Kidney (tissue), 14 donors: ENCODE data around the gene SVBP. TPM values are rescaled to one million over a fixed set of nuclear protein-coding genes. Genes with fewer than 3 reads are reported as not detected.

Experiments used
- DNase-seq, 5 donors: peaks; one replicate each; pipeline ENCODE4 v3.0.0-alpha.2; 2013 to 2020
- FAIRE-seq: peaks from 2 replicates; lab custom pipeline; 2012; peaks lifted over from hg19 to GRCh38; lab: Jason Lieb, UNC
- H3K27ac ChIP-seq, 2 donors: one replicate each; pipeline ENCODE4 v1.7.0; 2013; ENCODE audit warnings: low read depth in 2 of 2, low read length in 2 of 2, inconsistent platforms in 1 of 2
- H3K27me3 ChIP-seq: one replicate; pipeline ENCODE4 v1.7.1; 2013; ENCODE audit warnings: low read length, inconsistent platforms; ENCODE audit not compliant: control insufficient read depth, insufficient read depth
- H3K36me3 ChIP-seq, 3 donors: one replicate each; pipeline versions ENCODE4 v1.7.0 to v1.7.1; 2013; ENCODE audit warnings: low read length in 3 of 3, control low read depth in 1 of 3, inconsistent platforms in 1 of 3; ENCODE audit not compliant: insufficient read depth in 3 of 3, control insufficient read depth in 2 of 3
- H3K4me1 ChIP-seq, 3 donors: one replicate each; pipeline versions ENCODE4 v1.7.0 to v1.7.1; 2013; ENCODE audit warnings: low read length in 3 of 3, inconsistent platforms in 1 of 3, low read depth in 1 of 3; ENCODE audit not compliant: control insufficient read depth in 2 of 3, insufficient read depth in 2 of 3
- H3K4me3 ChIP-seq, 3 donors: one replicate each; pipeline versions ENCODE4 v1.7.0 to v1.8.1; 2013; ENCODE audit warnings: low read length in 3 of 3, control low read depth in 1 of 3, inconsistent platforms in 1 of 3
- H3K9ac ChIP-seq, 3 donors: one replicate each; pipeline versions ENCODE4 v1.7.0 to v1.7.1; 2013; ENCODE audit warnings: low read length in 3 of 3, control low read depth in 1 of 3, inconsistent platforms in 1 of 3
- H3K9me3 ChIP-seq, 3 donors: one replicate each; pipeline versions ENCODE4 v1.7.0 to v1.7.1; 2013; ENCODE audit warnings: low read length in 3 of 3, control low read depth in 1 of 3, inconsistent platforms in 1 of 3; ENCODE audit not compliant: control insufficient read depth in 2 of 3, insufficient read depth in 1 of 3
- intact Hi-C: fragments of 100-400 bp; cut with DNase I; formaldehyde crosslinking; loops from one replicate; pipeline ENCODE4 v1.11.1; 2022
- polyA plus RNA-seq: library from polyadenylated mRNA; stranded (reverse); fragments of 350-450 nt; fragmentation: Illumina TruSeq; extraction: RNeasy Lipid Tissue Mini Kit (QIAGEN cat#74804); gene quantifications from one replicate; pipeline ENCODE4 v1.2.3, GENCODE V29; 2014; ENCODE audit warnings: low read depth, low replicate concordance; ENCODE audit not compliant: insufficient read depth
- total RNA-seq: library from RNA; stranded (reverse); fragmentation: NEBNext Ultra II Directional; extraction: Animal tissue kit (Norgen Biotek cat#: 25700); gene quantifications from one replicate; pipeline ENCODE4 v1.2.1, GENCODE V29; 2021
- TF ChIP-seq, protein P1 (sequence below): IDR thresholded peaks from 3 replicates; pipeline ENCODE4 v1.5.1; 2012; ENCODE audit warnings: mild to moderate bottlenecking, moderate library complexity, borderline replicate concordance; ENCODE audit not compliant: insufficient read depth; ENCODE audit errors: extremely low read depth
- donor health status: control.
- donor health status: control.
- donor health status: control.
- donor health status: control.
- donor health status: control.
- donor health status: DM: yes; HTN: yes; CAD: no.
- donor health status: Normal renal cell carcinoma (clear cell type).

SVBP gene
- total and polyA plus RNA-seq, 2 donors from 2014 or later: 15.5 to 36.8 TPM

DNA sequence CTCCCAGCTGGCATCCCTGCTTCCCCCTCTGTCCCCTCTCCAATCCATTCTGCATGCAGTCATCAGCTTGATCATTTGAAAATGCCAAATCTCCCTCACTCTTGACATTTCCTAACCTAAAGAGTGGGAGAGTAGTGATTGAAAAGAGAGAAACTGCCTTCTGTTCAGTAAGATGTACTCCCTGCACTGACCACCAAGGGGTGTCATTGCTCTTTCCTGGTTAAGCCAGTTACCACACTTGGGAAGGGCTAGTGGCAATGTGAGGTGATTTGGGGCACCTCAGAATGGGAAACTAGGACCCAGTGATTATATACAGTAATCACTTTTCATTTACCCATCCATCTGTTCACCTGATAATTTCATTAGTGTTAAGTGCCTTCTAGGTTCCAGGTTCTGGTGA is 39.3 kb downstream of the SVBP start:
- Histone ChIP-seq H3K27ac (no peak overlapping the region), H3K4me3 (no peak overlapping the region), H3K9me3 (no peaks in the 10 kb centered on the region), H3K9ac (peak overlapping the region in 1 of 3 donors; percentile 4), H3K36me3 (peaks cover 2 to 28% (median 15%) of the 10 kb centered on the region in 3 donors), H3K27me3 (no peaks in the 10 kb centered on the region), H3K4me1 (no peaks in the 10 kb centered on the region)
- FAIRE-seq: no peak
- intact Hi-C loops: no loop called here
- DNase-seq: peak in 3 of 5 donors; percentile 22 to 54 (median 35)
- TF ChIP-seq, protein P1, sequence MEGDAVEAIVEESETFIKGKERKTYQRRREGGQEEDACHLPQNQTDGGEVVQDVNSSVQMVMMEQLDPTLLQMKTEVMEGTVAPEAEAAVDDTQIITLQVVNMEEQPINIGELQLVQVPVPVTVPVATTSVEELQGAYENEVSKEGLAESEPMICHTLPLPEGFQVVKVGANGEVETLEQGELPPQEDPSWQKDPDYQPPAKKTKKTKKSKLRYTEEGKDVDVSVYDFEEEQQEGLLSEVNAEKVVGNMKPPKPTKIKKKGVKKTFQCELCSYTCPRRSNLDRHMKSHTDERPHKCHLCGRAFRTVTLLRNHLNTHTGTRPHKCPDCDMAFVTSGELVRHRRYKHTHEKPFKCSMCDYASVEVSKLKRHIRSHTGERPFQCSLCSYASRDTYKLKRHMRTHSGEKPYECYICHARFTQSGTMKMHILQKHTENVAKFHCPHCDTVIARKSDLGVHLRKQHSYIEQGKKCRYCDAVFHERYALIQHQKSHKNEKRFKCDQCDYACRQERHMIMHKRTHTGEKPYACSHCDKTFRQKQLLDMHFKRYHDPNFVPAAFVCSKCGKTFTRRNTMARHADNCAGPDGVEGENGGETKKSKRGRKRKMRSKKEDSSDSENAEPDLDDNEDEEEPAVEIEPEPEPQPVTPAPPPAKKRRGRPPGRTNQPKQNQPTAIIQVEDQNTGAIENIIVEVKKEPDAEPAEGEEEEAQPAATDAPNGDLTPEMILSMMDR: peak; percentile 39

DNA sequence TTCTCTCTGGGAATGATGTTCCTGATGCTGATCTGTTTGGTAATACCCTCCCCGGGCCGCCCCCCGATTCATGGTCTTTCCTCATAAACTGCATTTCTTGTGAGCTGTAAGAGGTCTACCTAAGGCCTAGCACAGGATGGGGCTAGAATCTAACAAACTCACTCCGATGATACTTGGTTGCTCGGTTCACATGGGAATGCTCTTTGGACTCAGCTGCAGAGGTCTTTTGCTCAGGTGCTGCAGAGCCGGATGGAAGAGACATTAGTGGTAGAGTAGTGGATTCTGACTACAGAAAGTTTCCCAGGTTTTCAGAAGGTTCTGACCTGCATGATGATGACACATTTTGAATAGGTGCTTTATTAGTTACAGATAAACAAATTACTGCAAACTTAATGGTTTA is 40.7 kb downstream of the SVBP start:
- H3K9me3 ChIP-seq: no peaks in the 10 kb centered on the region
- intact Hi-C loops: no loop called here
- no peak overlapping the region for H3K9ac ChIP-seq
- H3K4me1 ChIP-seq: no peaks in the 10 kb centered on the region
- peaks cover 2 to 28% (median 15%) of the 10 kb centered on the region in 3 donors for H3K36me3 ChIP-seq
- H3K27ac ChIP-seq: no peak overlapping the region
- no peak for FAIRE-seq
- TF ChIP-seq, protein P1: no peak
- H3K27me3 ChIP-seq: no peaks in the 10 kb centered on the region
- no peak overlapping the region for H3K4me3 ChIP-seq
- no peak for DNase-seq

DNA sequence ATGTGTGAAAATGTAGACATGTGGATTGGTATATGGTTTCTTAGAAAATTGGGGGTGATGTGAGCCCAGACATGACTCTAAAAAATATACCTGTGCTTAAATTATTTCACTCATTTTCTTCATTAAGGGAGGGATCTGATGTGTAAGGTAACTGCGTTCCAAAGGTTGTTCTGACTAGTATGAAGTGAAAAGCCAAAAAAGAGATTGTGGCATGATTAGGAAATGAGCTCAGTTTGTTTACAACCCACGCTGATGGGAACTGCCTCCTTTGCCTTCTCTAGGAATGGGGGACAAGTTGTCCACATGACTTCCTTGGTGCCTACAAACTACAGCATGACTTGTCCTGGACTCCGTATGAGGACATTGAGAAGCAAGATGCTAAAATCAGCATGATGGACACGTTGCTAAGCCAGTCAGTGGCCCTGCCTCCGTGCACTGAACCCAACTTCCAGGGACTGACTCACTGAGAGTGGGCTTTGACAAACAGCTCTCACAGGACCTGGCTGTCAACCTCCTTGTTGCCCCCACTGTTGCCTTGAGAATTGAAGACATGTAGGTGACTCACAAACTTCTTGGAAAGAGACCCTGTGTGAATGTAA is 42.2 kb downstream of the SVBP start:
- Histone ChIP-seq H3K36me3 (peaks cover 2 to 28% (median 15%) of the 10 kb centered on the region in 3 donors), H3K9ac (no peak overlapping the region), H3K27me3 (no peaks in the 10 kb centered on the region), H3K27ac (no peak overlapping the region), H3K4me3 (no peak overlapping the region), H3K9me3 (no peaks in the 10 kb centered on the region), H3K4me1 (no peaks in the 10 kb centered on the region)
- FAIRE-seq (no peak), DNase-seq (no peak)
- intact Hi-C loops: no loop called here
- TF ChIP-seq, protein P1: no peak
